ENCODE results near the gene ISM1. TPM values are rescaled to one million over a fixed set of nuclear protein-coding genes. Genes with fewer than 3 reads are reported as not detected.

ISM1 gene
- total and polyA plus RNA-seq, 8 donors = 0.25 to 14.3 (median 0.97) TPM; not detected in 2

DNA sequence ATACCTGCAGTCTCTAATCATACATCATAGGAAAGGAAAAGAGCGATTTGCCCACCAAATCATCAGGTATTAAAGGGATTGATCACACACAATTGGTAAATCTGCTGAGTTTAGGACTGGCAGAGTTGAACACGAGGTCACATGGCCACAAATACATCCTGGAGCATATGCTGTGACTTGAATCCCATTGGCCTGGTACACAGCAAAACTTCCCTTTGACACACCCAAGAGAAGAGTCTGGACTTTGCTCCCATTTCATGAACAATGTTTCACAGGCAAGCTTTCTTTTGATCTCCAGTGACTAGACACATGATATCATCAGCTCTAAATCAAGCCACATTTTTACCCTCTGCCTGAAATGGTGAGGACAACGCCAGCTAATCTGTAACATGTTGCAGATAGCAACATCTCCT lies 117.9 kb downstream of the ISM1 start:
- Histone ChIP-seq H3K36me3 (no peaks in the 10 kb centered on the region), H3K27ac (no peak overlapping the region), H3K4me1 (no peaks in the 10 kb centered on the region), H3K4me3 (no peak overlapping the region), H3K9me3 (no peaks in the 10 kb centered on the region), H3K27me3 (no peaks in the 10 kb centered on the region)
- 69 to 74% (median 72%) methylated on average over 3 of the region's 3 CpGs for WGBS, 5 donors
- intact Hi-C loops (cut with DNase I; ENCODE audit: low total_unique reads) = no loop called here
- TF ChIP-seq POLR2A (IDR thresholded peaks at IDR 0.05) (no peak), EP300 (IDR thresholded peaks at IDR 0.05) (no peak), POLR2AphosphoS5 (IDR thresholded peaks at IDR 0.05) (no peak)
- TF ChIP-seq, protein P1, sequence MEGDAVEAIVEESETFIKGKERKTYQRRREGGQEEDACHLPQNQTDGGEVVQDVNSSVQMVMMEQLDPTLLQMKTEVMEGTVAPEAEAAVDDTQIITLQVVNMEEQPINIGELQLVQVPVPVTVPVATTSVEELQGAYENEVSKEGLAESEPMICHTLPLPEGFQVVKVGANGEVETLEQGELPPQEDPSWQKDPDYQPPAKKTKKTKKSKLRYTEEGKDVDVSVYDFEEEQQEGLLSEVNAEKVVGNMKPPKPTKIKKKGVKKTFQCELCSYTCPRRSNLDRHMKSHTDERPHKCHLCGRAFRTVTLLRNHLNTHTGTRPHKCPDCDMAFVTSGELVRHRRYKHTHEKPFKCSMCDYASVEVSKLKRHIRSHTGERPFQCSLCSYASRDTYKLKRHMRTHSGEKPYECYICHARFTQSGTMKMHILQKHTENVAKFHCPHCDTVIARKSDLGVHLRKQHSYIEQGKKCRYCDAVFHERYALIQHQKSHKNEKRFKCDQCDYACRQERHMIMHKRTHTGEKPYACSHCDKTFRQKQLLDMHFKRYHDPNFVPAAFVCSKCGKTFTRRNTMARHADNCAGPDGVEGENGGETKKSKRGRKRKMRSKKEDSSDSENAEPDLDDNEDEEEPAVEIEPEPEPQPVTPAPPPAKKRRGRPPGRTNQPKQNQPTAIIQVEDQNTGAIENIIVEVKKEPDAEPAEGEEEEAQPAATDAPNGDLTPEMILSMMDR (IDR thresholded peaks at IDR 0.05) = no peak
- DNase-seq = no peak

DNA sequence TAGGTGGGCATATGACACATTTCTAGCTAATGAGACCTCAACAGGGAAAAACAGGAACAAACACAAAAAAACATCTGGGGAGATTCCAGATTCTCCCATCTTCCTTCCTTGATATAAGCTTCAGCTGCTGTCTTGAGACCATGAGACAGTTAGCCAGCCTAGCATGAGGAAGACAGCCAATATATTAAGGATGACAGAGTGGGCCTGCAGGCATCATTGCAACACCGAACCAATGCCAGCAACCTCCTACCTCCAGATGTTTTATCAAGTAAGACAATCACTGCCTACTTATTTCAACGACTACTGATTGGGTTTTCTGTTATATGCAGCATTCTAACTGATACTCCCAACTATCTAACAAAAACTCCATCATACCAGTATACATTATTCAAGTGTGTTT lies 119.0 kb downstream of the ISM1 start:
- TF ChIP-seq POLR2AphosphoS5 (IDR thresholded peaks at IDR 0.05) (no peak), POLR2A (IDR thresholded peaks at IDR 0.05) (no peak), EP300 (IDR thresholded peaks at IDR 0.05) (no peak)
- TF ChIP-seq, protein P1 (IDR thresholded peaks at IDR 0.05) = no peak
- intact Hi-C loops (cut with DNase I; ENCODE audit: low total_unique reads) = no loop called here
- H3K27me3 ChIP-seq = no peaks in the 10 kb centered on the region

DNA sequence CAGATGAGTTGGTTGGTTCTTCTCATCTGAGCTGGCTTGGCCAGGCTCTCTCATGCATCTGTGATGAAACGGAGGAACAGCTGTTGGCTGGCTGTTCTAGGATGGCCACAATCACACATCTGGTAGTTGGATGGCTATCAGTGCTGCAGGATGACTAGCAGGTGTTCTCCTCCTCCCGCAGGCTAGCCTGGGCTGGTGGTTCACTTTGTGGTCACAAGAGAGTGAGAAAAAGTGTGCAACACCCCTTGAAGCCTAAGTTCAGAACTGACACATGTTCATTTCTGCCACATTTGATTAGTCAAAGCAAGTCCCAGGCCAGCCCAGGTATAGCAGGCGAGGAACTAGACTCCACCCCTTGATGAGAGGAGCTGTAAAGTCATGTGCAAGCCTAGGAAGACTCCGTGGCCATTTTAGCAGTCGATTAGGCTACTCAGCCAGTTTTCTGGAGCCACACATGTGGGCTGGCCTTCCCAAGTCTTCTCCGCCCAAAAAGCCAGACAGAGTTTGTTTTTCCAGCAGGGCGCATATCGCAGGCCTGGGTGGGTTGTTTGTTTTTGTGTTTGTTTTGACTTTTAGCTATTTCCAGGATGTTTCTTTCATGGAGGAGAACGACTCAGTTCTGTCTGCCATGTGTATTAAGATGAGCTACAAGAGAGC lies 120.8 kb downstream of the ISM1 start:
- WGBS, 5 donors = 57 to 78% (median 70%) methylated on average over 5 to 9 of the region's 9 CpGs
- H3K4me1 ChIP-seq = peaks cover 0 to 5% (median 0%) of the 10 kb centered on the region in 4 donors
- no peaks in the 10 kb centered on the region for H3K27me3 ChIP-seq
- H3K9me3 ChIP-seq = no peaks in the 10 kb centered on the region
- TF ChIP-seq POLR2AphosphoS5 (IDR thresholded peaks at IDR 0.05) = no peak
- TF ChIP-seq, protein P1 (IDR thresholded peaks at IDR 0.05) = no peak
- TF ChIP-seq EP300 (IDR thresholded peaks at IDR 0.05) = no peak
- TF ChIP-seq POLR2A (IDR thresholded peaks at IDR 0.05) = no peak
- H3K36me3 ChIP-seq = no peaks in the 10 kb centered on the region
- H3K4me3 ChIP-seq = no peak overlapping the region
- intact Hi-C loops (cut with DNase I; ENCODE audit: low total_unique reads) = no loop called here
- H3K27ac ChIP-seq = no peak overlapping the region
- DNase-seq = no peak

More for the DNA sequence above, 119.0 kb downstream of the ISM1 start:
- Histone ChIP-seq H3K4me3 (no peak overlapping the region), H3K9me3 (no peaks in the 10 kb centered on the region), H3K27ac (no peak overlapping the region), H3K36me3 (no peaks in the 10 kb centered on the region), H3K4me1 (peaks cover 0 to under 1% (median 0%) of the 10 kb centered on the region in 4 donors)
- DNase-seq = no peak
- 52 to 91% (median 72%) methylated on average over 2 of the region's 2 CpGs for WGBS, 5 donors

DNA sequence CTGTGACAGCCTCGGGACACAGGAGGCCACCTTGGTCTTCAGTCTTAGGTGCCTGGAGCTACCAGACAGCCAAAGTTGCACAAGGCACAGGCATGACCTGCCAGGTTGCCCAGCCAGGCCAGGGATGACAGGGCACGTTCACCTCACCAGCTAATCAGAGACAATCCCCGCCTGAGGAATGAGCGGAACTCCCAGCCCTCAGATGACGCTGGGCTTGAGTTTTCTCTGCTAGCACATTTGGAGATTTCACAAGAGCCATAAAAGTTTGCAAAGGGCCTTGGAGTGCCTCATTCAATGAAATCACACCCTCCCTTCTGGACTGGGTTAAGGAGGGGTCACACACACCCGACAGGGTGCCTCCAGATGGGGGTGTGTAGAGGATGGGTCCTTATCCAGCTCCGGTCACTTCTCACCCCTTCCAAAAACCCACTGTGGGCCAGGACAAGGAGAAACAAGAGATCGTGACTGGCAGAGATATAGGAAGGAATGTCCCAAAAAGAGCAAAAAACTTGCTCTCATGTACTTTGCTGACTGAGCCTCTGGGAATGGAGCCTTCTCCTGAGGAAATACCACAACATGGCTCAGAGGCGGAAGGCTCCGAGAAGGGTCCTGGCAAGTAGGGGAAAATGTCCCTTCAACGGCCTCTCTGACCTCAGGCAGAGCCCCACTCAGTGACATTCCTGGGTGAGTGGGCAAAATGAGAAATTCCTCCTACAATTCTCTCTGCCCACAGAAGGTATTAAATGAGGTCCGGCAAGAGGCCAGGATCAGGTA lies 121.6 kb downstream of the ISM1 start:
- Histone ChIP-seq H3K9me3 (no peaks in the 10 kb centered on the region), H3K4me1 (peaks cover 0 to 5% (median 0%) of the 10 kb centered on the region in 4 donors), H3K27me3 (no peaks in the 10 kb centered on the region), H3K27ac (no peak overlapping the region), H3K36me3 (no peaks in the 10 kb centered on the region), H3K4me3 (no peak overlapping the region)
- TF ChIP-seq POLR2A (IDR thresholded peaks at IDR 0.05) (no peak), EP300 (IDR thresholded peaks at IDR 0.05) (no peak), POLR2AphosphoS5 (IDR thresholded peaks at IDR 0.05) (no peak)
- TF ChIP-seq, protein P1 (IDR thresholded peaks at IDR 0.05) = no peak
- intact Hi-C loops (cut with DNase I; ENCODE audit: low total_unique reads) = no loop called here
- DNase-seq = no peak
- 79 to 92% (median 86%) methylated on average over 12 of the region's 12 CpGs for WGBS, 5 donors

Measured in stomach (tissue), 9 donors.